K562 (cell line): Measurements from ENCODE around the gene FAM107B.

Experiments used
- NRF1 ChIP-seq, 2 experiments: fragments of 450-650 bp; IDR thresholded peaks in 1 of 2; conservative IDR thresholded peaks in 1 of 2; 2 replicates each; pipeline ENCODE4 v1.6.1; 2014; ENCODE audit warnings: mild to moderate bottlenecking in 2 of 2
- POLR2AphosphoS5 ChIP-seq: IDR thresholded peaks from 2 replicates; pipeline ENCODE4 v1.6.1; 2011; ENCODE audit warnings: mild to moderate bottlenecking, low read depth, low read length, moderate library complexity; ENCODE audit not compliant: control insufficient read depth, insufficient read depth
- RB1 ChIP-seq: fragments of 450-650 bp; IDR thresholded peaks from 2 replicates; pipeline ENCODE4 v1.6.1; 2017; ENCODE audit warnings: low read depth, mild to moderate bottlenecking
- RBBP5 ChIP-seq: fragments of 200-600 bp; sonication (generic); IDR thresholded peaks from 2 replicates; pipeline ENCODE4 v1.6.1; 2012; ENCODE audit warnings: borderline replicate concordance, mild to moderate bottlenecking, low read length, control low read depth, inconsistent platforms; ENCODE audit not compliant: insufficient read depth, poor library complexity, severe bottlenecking
- RBM39 ChIP-seq: fragments of 200-400 bp; formaldehyde crosslinking; optimal IDR thresholded peaks from 2 replicates; pipeline ENCODE3; 2018; ENCODE audit warnings: low read depth, low read length
- RFX5 ChIP-seq: IDR thresholded peaks from 2 replicates; pipeline ENCODE4 v1.6.1; 2011; ENCODE audit warnings: low read depth, mild to moderate bottlenecking, improper control_type of control experiment, low read length
- TOE1 ChIP-seq, 2 experiments: fragments of 450-650 bp in 1 of 2; sonication (generic) in 1 of 2; formaldehyde crosslinking in 1 of 2; IDR thresholded peaks; 2 replicates each; pipeline versions ENCODE4 v1.7.1 to v1.8.0; 2016 to 2022; ENCODE audit warnings: borderline replicate concordance in 2 of 2, mild to moderate bottlenecking in 2 of 2, antibody characterized with exemption in 1 of 2, inconsistent platforms in 1 of 2, low read depth in 1 of 2, missing genetic modification reagents in 1 of 2, moderate library complexity in 1 of 2
- YY1 ChIP-seq, 3 experiments: IDR thresholded peaks; 2 replicates each; pipeline ENCODE4 v1.6.1; 2011; ENCODE audit warnings: low read length in 2 of 3, mild to moderate bottlenecking in 2 of 3, moderate library complexity in 2 of 3, borderline replicate concordance in 1 of 3, control low read depth in 1 of 3, low read depth in 1 of 3; ENCODE audit not compliant: insufficient read depth in 3 of 3, insufficient replicate concordance in 2 of 3, control insufficient read depth in 1 of 3, insufficient read length in 1 of 3; ENCODE audit errors: extremely low read depth in 1 of 3
- ZNF766 ChIP-seq: fragments of 200-800 bp; sonication (Bioruptor generic); conservative IDR thresholded peaks from 2 replicates; pipeline ENCODE4 v1.6.1; 2016; ENCODE audit warnings: missing genetic modification characterization, missing compliant biosample characterization
- TF ChIP-seq, protein P1 (sequence below): conservative IDR thresholded peaks from 2 replicates; pipeline ENCODE4 v1.6.1; 2011; ENCODE audit warnings: low read depth, mild to moderate bottlenecking, low read length; ENCODE audit not compliant: control insufficient read depth
- TF ChIP-seq, protein P2 (sequence below), 3 experiments: IDR thresholded peaks in 2 of 3; conservative IDR thresholded peaks in 1 of 3; 2 replicates each; pipeline ENCODE4 v1.5.1; 2011 to 2012; ENCODE audit warnings: low read length in 3 of 3, mild to moderate bottlenecking in 3 of 3, control low read depth in 2 of 3, improper control_type of control experiment in 1 of 3, inconsistent platforms in 1 of 3, low read depth in 1 of 3, mixed read lengths in 1 of 3, moderate library complexity in 1 of 3; ENCODE audit not compliant: insufficient read depth in 2 of 3
- TF ChIP-seq, protein P3 (sequence below): fragments of 150-350 bp; conservative IDR thresholded peaks from 2 replicates; pipeline ENCODE4 v1.6.1; 2014; ENCODE audit warnings: low read length
- TF ChIP-seq, protein P4 (sequence below): sonication (generic); formaldehyde crosslinking; IDR thresholded peaks from 2 replicates; pipeline ENCODE4 v1.5.0; 2020; ENCODE audit warnings: missing genetic modification reagents

DNA sequence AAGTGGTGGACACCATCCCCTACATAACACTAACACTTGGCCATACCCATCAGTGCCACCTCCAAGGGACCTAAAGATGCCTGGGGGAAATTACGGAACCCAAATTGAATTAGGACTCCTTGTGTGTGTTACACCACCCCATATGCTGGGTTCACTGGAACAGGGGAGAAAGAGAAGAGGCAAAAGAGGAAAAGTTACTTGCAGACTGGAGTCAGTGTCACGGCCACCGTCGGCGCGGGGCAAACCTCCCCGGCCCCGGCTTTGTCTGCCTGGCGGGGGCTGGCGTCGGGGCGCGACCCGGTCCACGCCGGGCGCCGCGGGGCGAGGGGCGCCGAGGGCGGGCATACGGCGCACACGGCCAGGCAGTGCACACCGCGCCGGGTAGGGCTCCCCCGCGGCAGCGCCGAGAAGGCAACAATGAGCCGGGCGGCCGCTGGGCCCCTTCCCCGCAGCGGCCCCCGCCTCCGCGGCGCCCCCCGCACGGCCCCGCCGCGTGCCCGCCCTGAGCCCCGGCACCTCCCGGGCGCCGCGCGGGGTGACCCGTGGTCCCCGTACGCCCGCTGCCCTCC, 171.1 kb downstream of the FAM107B start:
- no peak for TF ChIP-seq YY1 (IDR thresholded peaks at IDR 0.05; ENCODE audit: borderline replicate concordance in 1 of 3, control insufficient read depth in 1 of 3, extremely low read depth in 1 of 3, insufficient read depth in 3 of 3, insufficient read length in 1 of 3, insufficient replicate concordance in 2 of 3, low read depth in 1 of 3, low read length in 2 of 3)
- no peak for TF ChIP-seq RB1
- TF ChIP-seq, protein P1, sequence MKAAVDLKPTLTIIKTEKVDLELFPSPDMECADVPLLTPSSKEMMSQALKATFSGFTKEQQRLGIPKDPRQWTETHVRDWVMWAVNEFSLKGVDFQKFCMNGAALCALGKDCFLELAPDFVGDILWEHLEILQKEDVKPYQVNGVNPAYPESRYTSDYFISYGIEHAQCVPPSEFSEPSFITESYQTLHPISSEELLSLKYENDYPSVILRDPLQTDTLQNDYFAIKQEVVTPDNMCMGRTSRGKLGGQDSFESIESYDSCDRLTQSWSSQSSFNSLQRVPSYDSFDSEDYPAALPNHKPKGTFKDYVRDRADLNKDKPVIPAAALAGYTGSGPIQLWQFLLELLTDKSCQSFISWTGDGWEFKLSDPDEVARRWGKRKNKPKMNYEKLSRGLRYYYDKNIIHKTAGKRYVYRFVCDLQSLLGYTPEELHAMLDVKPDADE, result no peak
- TF ChIP-seq POLR2AphosphoS5, result no peak
- TF ChIP-seq, protein P2, sequence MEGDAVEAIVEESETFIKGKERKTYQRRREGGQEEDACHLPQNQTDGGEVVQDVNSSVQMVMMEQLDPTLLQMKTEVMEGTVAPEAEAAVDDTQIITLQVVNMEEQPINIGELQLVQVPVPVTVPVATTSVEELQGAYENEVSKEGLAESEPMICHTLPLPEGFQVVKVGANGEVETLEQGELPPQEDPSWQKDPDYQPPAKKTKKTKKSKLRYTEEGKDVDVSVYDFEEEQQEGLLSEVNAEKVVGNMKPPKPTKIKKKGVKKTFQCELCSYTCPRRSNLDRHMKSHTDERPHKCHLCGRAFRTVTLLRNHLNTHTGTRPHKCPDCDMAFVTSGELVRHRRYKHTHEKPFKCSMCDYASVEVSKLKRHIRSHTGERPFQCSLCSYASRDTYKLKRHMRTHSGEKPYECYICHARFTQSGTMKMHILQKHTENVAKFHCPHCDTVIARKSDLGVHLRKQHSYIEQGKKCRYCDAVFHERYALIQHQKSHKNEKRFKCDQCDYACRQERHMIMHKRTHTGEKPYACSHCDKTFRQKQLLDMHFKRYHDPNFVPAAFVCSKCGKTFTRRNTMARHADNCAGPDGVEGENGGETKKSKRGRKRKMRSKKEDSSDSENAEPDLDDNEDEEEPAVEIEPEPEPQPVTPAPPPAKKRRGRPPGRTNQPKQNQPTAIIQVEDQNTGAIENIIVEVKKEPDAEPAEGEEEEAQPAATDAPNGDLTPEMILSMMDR (IDR thresholded peaks at IDR 0.05 in 2 of 3, conservative IDR thresholded peaks at IDR 0.05 in 1 of 3; ENCODE audit: insufficient read depth in 2 of 3, low read depth in 1 of 3, low read length in 3 of 3), result no peak
- no peak for TF ChIP-seq RBM39
- TF ChIP-seq, protein P3, sequence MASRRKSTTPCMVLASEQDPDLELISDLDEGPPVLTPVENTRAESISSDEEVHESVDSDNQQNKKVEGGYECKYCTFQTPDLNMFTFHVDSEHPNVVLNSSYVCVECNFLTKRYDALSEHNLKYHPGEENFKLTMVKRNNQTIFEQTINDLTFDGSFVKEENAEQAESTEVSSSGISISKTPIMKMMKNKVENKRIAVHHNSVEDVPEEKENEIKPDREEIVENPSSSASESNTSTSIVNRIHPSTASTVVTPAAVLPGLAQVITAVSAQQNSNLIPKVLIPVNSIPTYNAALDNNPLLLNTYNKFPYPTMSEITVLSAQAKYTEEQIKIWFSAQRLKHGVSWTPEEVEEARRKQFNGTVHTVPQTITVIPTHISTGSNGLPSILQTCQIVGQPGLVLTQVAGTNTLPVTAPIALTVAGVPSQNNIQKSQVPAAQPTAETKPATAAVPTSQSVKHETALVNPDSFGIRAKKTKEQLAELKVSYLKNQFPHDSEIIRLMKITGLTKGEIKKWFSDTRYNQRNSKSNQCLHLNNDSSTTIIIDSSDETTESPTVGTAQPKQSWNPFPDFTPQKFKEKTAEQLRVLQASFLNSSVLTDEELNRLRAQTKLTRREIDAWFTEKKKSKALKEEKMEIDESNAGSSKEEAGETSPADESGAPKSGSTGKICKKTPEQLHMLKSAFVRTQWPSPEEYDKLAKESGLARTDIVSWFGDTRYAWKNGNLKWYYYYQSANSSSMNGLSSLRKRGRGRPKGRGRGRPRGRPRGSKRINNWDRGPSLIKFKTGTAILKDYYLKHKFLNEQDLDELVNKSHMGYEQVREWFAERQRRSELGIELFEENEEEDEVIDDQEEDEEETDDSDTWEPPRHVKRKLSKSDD, result no peak
- TF ChIP-seq ZNF766, result no peak
- TF ChIP-seq RFX5, result no peak
- TF ChIP-seq TOE1 (IDR thresholded peaks at IDR 0.05; ENCODE audit: borderline replicate concordance), result no peak
- no peak for TF ChIP-seq TOE1 (CRISPR knock-in tag; IDR thresholded peaks at IDR 0.05; ENCODE audit: borderline replicate concordance, low read depth)
- no peak for TF ChIP-seq NRF1 (conservative IDR thresholded peaks at IDR 0.05 in 1 of 2, IDR thresholded peaks at IDR 0.05 in 1 of 2)
- no peak for TF ChIP-seq RBBP5
- TF ChIP-seq, protein P4, sequence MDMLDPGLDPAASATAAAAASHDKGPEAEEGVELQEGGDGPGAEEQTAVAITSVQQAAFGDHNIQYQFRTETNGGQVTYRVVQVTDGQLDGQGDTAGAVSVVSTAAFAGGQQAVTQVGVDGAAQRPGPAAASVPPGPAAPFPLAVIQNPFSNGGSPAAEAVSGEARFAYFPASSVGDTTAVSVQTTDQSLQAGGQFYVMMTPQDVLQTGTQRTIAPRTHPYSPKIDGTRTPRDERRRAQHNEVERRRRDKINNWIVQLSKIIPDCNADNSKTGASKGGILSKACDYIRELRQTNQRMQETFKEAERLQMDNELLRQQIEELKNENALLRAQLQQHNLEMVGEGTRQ, result no peak
